Colonic mucosa (tissue), 4 donors: ENCODE results near the gene AFTPH. TPM values are rescaled to one million over a fixed set of nuclear protein-coding genes. Genes with fewer than 3 reads are reported as not detected.

Experiments used
- DNase-seq: peaks from one replicate; pipeline ENCODE4 v3.0.0-alpha.2; 2020
- H3K27ac ChIP-seq: fragments of 200-600 bp; one replicate; pipeline ENCODE4 v1.8.0; 2021
- H3K27me3 ChIP-seq: fragments of 200-600 bp; one replicate; pipeline ENCODE4 v1.8.0; 2021
- H3K36me3 ChIP-seq: fragments of 200-600 bp; one replicate; pipeline ENCODE4 v1.8.0; 2021
- H3K4me1 ChIP-seq: fragments of 200-600 bp; one replicate; pipeline ENCODE4 v1.8.0; 2021; ENCODE audit warnings: mild to moderate bottlenecking
- H3K4me3 ChIP-seq: fragments of 200-600 bp; one replicate; pipeline ENCODE4 v1.8.0; 2021
- H3K9ac ChIP-seq, 2 donors: one replicate each; pipeline ENCODE4 v1.7.0; 2013; ENCODE audit warnings: control low read depth in 2 of 2, low read depth in 2 of 2, low read length in 2 of 2
- H3K9me3 ChIP-seq: fragments of 200-600 bp; one replicate; pipeline ENCODE4 v1.8.0; 2021
- intact Hi-C: fragments of 100-400 bp; cut with DNase I; formaldehyde crosslinking; loops from one replicate; pipeline ENCODE4 v1.14.1; 2022
- total RNA-seq, 2 donors: library from RNA; stranded (reverse); fragmentation: NEBNext Ultra II Directional in 1 of 2; extraction: Animal tissue kit (Norgen Biotek cat#: 25700) in 1 of 2; gene quantifications; one replicate each; pipeline ENCODE4 v1.2.1, GENCODE V29; 2021
- TF ChIP-seq, protein P1 (sequence below): fragments of 200-600 bp; IDR thresholded peaks from one replicate; pipeline ENCODE4 v1.8.0; 2022; ENCODE audit warnings: antibody characterized with exemption, mild to moderate bottlenecking
- donor health status: healthy.
- donor health status: DM: no; HTN: no; CAD: no.
- donor health status: DM: no; HTN: no; CAD: no.

Gene AFTPH
- total RNA-seq, 2 donors from 2014 or later = 49.4 to 67.3 TPM

DNA sequence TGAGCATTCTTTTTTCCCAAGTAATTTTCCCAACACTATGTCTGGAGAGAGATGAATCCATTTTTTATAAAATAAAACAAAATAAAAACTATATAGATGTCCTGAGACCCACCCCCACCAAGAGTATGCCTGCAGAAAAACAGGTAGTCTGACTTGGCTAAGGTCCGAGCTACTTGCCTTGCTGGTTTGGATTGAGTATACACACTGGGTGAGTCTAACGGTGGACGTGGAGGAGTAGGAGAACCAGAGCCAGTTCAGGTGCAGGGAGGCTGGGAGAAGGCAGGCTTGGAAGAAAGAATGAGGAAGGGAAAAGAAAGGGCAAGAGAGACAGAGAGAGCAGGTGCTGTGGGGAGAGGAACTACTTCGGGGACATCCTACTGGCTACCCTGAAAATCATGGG is 21.3 kb upstream of the AFTPH start:
- TF ChIP-seq, protein P1, sequence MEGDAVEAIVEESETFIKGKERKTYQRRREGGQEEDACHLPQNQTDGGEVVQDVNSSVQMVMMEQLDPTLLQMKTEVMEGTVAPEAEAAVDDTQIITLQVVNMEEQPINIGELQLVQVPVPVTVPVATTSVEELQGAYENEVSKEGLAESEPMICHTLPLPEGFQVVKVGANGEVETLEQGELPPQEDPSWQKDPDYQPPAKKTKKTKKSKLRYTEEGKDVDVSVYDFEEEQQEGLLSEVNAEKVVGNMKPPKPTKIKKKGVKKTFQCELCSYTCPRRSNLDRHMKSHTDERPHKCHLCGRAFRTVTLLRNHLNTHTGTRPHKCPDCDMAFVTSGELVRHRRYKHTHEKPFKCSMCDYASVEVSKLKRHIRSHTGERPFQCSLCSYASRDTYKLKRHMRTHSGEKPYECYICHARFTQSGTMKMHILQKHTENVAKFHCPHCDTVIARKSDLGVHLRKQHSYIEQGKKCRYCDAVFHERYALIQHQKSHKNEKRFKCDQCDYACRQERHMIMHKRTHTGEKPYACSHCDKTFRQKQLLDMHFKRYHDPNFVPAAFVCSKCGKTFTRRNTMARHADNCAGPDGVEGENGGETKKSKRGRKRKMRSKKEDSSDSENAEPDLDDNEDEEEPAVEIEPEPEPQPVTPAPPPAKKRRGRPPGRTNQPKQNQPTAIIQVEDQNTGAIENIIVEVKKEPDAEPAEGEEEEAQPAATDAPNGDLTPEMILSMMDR = no peak
- no peaks in the 10 kb centered on the region for H3K36me3 ChIP-seq
- no peak for DNase-seq
- H3K27ac ChIP-seq = no peak overlapping the region
- H3K4me3 ChIP-seq = no peak overlapping the region
- no peaks in the 10 kb centered on the region for H3K4me1 ChIP-seq
- no peak overlapping the region for H3K9ac ChIP-seq
- no peaks in the 10 kb centered on the region for H3K27me3 ChIP-seq
- intact Hi-C loops = no loop called here
- H3K9me3 ChIP-seq = no peaks in the 10 kb centered on the region

DNA sequence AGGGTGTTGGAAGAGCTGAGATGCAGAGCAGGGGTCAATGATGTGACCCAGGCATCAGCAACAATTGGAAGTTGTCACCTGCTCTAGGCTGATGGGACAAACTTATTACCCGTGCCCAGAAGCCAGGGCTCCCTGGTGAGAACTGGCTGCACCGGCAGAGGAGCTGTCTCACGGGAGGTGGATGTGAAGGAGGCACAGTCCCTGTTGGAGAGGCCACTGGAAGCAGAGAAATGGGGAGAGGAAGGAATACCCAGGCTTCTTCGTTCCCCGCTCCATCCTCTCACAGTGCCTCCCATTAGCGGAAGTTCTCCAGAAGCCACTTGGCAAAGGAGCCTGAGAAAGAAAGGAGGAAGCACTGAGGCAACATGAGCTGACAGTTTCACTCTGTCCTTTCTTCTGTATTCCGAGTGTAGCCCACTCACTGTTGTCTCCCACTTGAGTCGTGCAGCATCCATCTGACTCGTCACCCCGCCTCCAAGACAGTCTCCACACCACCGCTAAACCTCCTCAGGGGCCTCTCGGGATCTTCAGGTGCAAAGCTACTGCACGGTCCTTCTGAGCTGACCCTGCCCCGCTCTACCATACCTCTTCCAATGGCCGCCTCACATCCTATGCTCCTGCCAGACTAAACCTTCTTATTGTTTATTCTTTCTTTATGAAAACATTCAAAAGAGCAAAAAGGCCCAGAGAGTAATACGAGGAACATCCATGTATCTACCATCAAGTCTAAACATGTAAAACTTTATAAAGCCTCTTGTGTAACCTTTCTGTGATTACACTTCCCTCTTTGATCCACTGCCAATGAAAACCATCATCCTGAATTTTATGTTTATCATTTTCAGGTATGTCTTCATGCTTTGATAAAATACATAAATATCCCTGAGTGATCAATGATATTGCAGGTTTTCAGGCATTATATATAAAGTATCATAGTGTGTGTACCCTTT is 19.1 kb upstream of the AFTPH start:
- no peaks in the 10 kb centered on the region for H3K9me3 ChIP-seq
- intact Hi-C loops = no loop called here
- no peaks in the 10 kb centered on the region for H3K27me3 ChIP-seq
- no peaks in the 10 kb centered on the region for H3K4me1 ChIP-seq
- TF ChIP-seq, protein P1 = no peak
- DNase-seq = no peak
- no peak overlapping the region for H3K27ac ChIP-seq
- no peak overlapping the region for H3K4me3 ChIP-seq
- no peak overlapping the region for H3K9ac ChIP-seq
- no peaks in the 10 kb centered on the region for H3K36me3 ChIP-seq

DNA sequence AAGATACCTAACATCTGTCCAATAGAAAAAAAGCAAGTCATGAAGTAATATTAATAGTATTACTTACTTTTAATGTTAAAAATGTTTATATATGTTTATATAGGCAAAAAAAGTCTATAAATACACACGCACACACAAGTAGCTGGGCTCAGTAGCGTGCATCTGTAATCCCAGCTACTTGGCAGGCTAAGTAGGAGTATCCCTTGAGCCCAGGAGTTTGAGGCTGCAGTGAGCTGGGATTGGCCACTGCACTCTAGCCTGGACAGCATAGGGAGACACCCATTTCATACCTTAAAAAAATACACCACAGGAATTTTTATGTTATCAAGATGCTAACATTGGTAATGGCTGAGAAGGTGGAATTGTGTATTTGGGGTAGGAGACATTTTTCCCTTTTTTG is 17.4 kb upstream of the AFTPH start:
- H3K4me1 ChIP-seq = no peaks in the 10 kb centered on the region
- H3K36me3 ChIP-seq = no peaks in the 10 kb centered on the region
- H3K4me3 ChIP-seq = no peak overlapping the region
- no peaks in the 10 kb centered on the region for H3K27me3 ChIP-seq
- no peak for DNase-seq
- no peak overlapping the region for H3K27ac ChIP-seq
- H3K9me3 ChIP-seq = no peaks in the 10 kb centered on the region
- no peak overlapping the region for H3K9ac ChIP-seq
- TF ChIP-seq, protein P1 = no peak
- intact Hi-C loops = no loop called here

DNA sequence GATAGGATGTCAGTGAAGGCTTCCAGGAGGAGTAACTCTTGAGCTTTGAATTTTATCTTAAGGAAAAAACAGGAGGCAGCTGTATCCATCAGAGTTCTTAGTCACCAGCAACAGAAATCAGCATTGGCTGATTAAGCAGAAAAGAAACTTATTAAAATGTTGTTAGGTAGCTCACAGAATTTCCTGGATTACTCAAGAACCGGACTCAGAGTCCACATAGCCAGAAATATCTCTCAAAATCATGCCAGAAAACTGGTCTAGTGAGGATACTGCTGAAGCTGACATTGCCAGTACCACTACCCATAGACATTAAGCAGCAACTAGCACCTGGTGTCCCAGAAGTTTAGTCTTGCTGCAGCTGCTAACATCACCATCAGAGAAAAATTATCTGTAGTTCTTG is 10.1 kb upstream of the AFTPH start:
- H3K9ac ChIP-seq = no peak overlapping the region
- no peaks in the 10 kb centered on the region for H3K36me3 ChIP-seq
- no peak overlapping the region for H3K4me3 ChIP-seq
- DNase-seq = no peak
- intact Hi-C loops = no loop called here
- TF ChIP-seq, protein P1 = no peak
- no peaks in the 10 kb centered on the region for H3K9me3 ChIP-seq
- no peak overlapping the region for H3K27ac ChIP-seq
- no peaks in the 10 kb centered on the region for H3K4me1 ChIP-seq
- no peaks in the 10 kb centered on the region for H3K27me3 ChIP-seq

DNA sequence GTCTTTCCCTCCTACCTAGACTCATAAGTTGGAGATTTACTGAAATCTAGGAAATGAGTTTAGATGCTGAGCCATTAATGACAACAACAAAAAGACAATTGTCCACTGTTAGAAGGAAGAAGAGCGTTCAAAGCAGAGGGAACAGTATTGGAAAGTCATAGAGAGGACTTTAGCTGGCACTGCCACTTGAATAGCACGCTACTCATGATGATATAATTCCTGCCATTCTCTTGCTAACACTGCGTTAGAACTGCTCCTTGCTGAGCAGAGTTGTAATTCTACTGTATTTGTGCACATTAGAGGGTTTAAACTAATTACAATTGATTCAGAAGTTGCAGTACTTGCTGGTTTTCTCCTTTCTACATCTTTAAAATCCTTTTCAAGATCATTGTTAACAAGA is 9.0 kb upstream of the AFTPH start:
- intact Hi-C loops = no loop called here
- TF ChIP-seq, protein P1 = no peak
- Histone ChIP-seq H3K27me3 (no peaks in the 10 kb centered on the region), H3K9ac (no peak overlapping the region), H3K27ac (no peak overlapping the region), H3K9me3 (no peaks in the 10 kb centered on the region), H3K36me3 (no peaks in the 10 kb centered on the region), H3K4me1 (no peaks in the 10 kb centered on the region), H3K4me3 (no peak overlapping the region)
- no peak for DNase-seq
